Kidney epithelial cell (primary cell): Measurements from ENCODE around the gene STARD8. TPM values are rescaled to one million over a fixed set of nuclear protein-coding genes. Genes with fewer than 3 reads are reported as not detected.

Source experiments
- DNase-seq: peaks from one replicate; pipeline ENCODE4 v3.0.0-alpha.2; 2010; ENCODE audit warnings: low read depth
- H3K27me3 ChIP-seq: 2 replicates; pipeline ENCODE4 v1.6.0; 2011; ENCODE audit warnings: low read length; ENCODE audit not compliant: control insufficient read depth, insufficient read depth
- H3K36me3 ChIP-seq: 2 replicates; pipeline ENCODE4 v1.5.1; 2011; ENCODE audit warnings: low read length; ENCODE audit not compliant: control insufficient read depth, insufficient read depth
- H3K4me3 ChIP-seq: 2 replicates; pipeline ENCODE4 v1.5.1; 2011; ENCODE audit warnings: low read depth, mild to moderate bottlenecking, control low read depth, low read length
- CTCF ChIP-seq: IDR thresholded peaks from 2 replicates; pipeline ENCODE4 v1.5.1; 2011; ENCODE audit warnings: mild to moderate bottlenecking, moderate library complexity, low read length, control low read depth, inconsistent platforms; ENCODE audit not compliant: insufficient read depth, poor library complexity, severe bottlenecking
- total RNA-seq: library from RNA; depleted of rRNA; stranded (reverse); fragments of >200 nt; gene quantifications from 2 replicates; pipeline ENCODE4 v1.2.3, GENCODE V29; 2015

Gene STARD8
- total RNA-seq, 1 donor from 2014 or later = 1.8 TPM

GRCh38 chrX:68631336-68631735 is 16.1 kb upstream of the STARD8 start:
- no peak for DNase-seq
- no peaks in the 10 kb centered on the region for H3K27me3 ChIP-seq
- TF ChIP-seq CTCF = no peak
- H3K4me3 ChIP-seq = no peak overlapping the region
- no peaks in the 10 kb centered on the region for H3K36me3 ChIP-seq

GRCh38 chrX:68632491-68632890 is 15.0 kb upstream of the STARD8 start:
- Histone ChIP-seq H3K36me3 (no peaks in the 10 kb centered on the region), H3K27me3 (no peaks in the 10 kb centered on the region), H3K4me3 (no peak overlapping the region)
- TF ChIP-seq CTCF = no peak
- no peak for DNase-seq

GRCh38 chrX:68633981-68634380 is 13.5 kb upstream of the STARD8 start:
- Histone ChIP-seq H3K27me3 (no peaks in the 10 kb centered on the region), H3K4me3 (no peak overlapping the region), H3K36me3 (no peaks in the 10 kb centered on the region)
- no peak for DNase-seq
- no peak for TF ChIP-seq CTCF

GRCh38 chrX:68634649-68635227 is 12.7 kb upstream of the STARD8 start:
- DNase-seq = no peak
- no peak for TF ChIP-seq CTCF
- Histone ChIP-seq H3K36me3 (no peaks in the 10 kb centered on the region), H3K27me3 (no peaks in the 10 kb centered on the region), H3K4me3 (no peak overlapping the region)

- Histone ChIP-seq H3K36me3 (no peaks in the 10 kb centered on the region), H3K27me3 (no peaks in the 10 kb centered on the region), H3K4me3 (no peak overlapping the region)
- no peak for TF ChIP-seq CTCF
- DNase-seq = no peak
Measured at GRCh38 chrX:68640661-68641060, 6.8 kb upstream of the STARD8 start.

GRCh38 chrX:68644861-68645260 is 2.6 kb upstream of the STARD8 start:
- no peak for TF ChIP-seq CTCF
- Histone ChIP-seq H3K27me3 (no peaks in the 10 kb centered on the region), H3K36me3 (no peaks in the 10 kb centered on the region), H3K4me3 (no peak overlapping the region)
- DNase-seq = no peak
